ENCODE measurements around the gene WDR70.
"Not testable (repeated sequence)": the region's sequence is repeated elsewhere in the genome, so short reads cannot be mapped to it uniquely, and the experiment has no call there.

Gene WDR70

DNA sequence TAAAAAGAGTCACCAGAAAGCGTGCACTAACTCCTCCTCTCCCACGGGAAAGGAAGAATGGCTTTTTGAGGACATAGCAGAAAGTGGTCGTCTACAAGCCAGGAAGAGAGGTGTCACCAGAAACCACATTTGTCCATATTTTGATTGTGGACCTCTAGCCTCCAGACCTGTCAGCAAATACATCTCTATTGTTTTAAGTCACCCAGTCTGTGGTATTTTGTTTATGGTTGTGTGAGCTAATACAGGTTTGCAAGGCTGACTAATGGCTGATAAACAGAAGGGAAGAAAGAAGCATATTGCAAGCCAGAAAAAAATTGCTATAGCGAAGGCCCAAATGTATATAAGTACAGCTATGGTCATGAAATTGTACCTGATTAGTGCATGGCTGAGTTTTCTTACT is 21.4 kb downstream of the WDR70 start:
- Histone ChIP-seq H3K18ac (ENCODE audit: low read length) (no peak overlapping the region), H3K23ac (ENCODE audit: low read length) (no peak overlapping the region), H2BK15ac (replicated peaks; ENCODE audit: low read depth) (no peak overlapping the region), H3K27ac (ENCODE audit: low read depth, low read length) (no peak overlapping the region), H2AK5ac (ENCODE audit: low read length) (no peak overlapping the region), H3K4me3 (ENCODE audit: low read length) (no peak overlapping the region), H4K8ac (ENCODE audit: low read depth, low read length) (no peak overlapping the region), H3K9ac (ENCODE audit: low read length) (no peak overlapping the region), H3K56ac (ENCODE audit: low read length) (no peak overlapping the region), H3K4me2 (ENCODE audit: low read length) (no peak overlapping the region), H3K4ac (ENCODE audit: low read depth, low read length) (no peak overlapping the region), H3K79me1 (ENCODE audit: low read length) (no peaks in the 10 kb centered on the region), H3K27me3 (ENCODE audit: insufficient read depth, low read length, poor library complexity) (no peaks in the 10 kb centered on the region), H3K4me1 (ENCODE audit: control insufficient read depth, low read depth, low read length) (no peaks in the 10 kb centered on the region), H2BK120ac (ENCODE audit: low read depth, low read length) (no peak overlapping the region), H2BK5ac (ENCODE audit: low read length) (no peak overlapping the region), H4K5ac (ENCODE audit: low read length) (no peak overlapping the region), H3K36me3 (ENCODE audit: control insufficient read depth, insufficient read depth, low read length) (no peaks in the 10 kb centered on the region), H3K79me2 (ENCODE audit: control insufficient read depth, insufficient read depth, low read length) (no peaks in the 10 kb centered on the region)
- WGBS (ENCODE audit: extremely low coverage, insufficient coverage, low lambda C conversion rate), result no CpG with 5 or more reads among the region's 4 CpGs
- no peak for DNase-seq

DNA sequence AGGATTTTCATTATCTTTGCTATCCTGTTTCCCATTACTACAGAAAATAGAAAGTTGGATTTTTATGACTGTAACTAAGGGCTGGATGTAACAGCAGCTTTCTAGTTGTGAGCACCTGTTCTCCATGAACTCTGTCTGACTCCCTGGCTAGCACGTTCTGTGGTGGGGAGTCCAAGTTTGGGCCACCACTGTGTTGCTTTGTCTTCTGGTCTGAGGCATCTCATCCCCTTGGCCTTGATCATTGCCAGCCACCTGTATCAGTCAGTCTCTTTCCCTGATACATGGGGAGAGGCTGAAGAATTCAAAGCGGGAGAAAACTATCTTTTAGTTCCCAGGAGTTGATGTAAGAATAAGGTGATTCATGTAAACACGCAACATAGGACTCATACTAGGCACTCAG is 33.4 kb downstream of the WDR70 start:
- no peak for DNase-seq
- no peak overlapping the region for H3K56ac ChIP-seq (ENCODE audit: low read length)
- H3K27ac ChIP-seq (ENCODE audit: low read depth, low read length), result no peak overlapping the region
- no peak overlapping the region for H3K4me2 ChIP-seq (ENCODE audit: low read length)
- H3K36me3 ChIP-seq (ENCODE audit: control insufficient read depth, insufficient read depth, low read length), result no peaks in the 10 kb centered on the region
- H3K18ac ChIP-seq (ENCODE audit: low read length), result no peak overlapping the region
- no peak overlapping the region for H2BK15ac ChIP-seq (replicated peaks; ENCODE audit: low read depth)
- no peak overlapping the region for H4K8ac ChIP-seq (ENCODE audit: low read depth, low read length)
- no peak overlapping the region for H3K4me3 ChIP-seq (ENCODE audit: low read length)
- no peak overlapping the region for H2BK120ac ChIP-seq (ENCODE audit: low read depth, low read length)
- H3K27me3 ChIP-seq (ENCODE audit: insufficient read depth, low read length, poor library complexity), result no peaks in the 10 kb centered on the region
- no peaks in the 10 kb centered on the region for H3K4me1 ChIP-seq (ENCODE audit: control insufficient read depth, low read depth, low read length)
- no peak overlapping the region for H2AK5ac ChIP-seq (ENCODE audit: low read length)
- H3K4ac ChIP-seq (ENCODE audit: low read depth, low read length), result no peak overlapping the region
- no peaks in the 10 kb centered on the region for H3K79me1 ChIP-seq (ENCODE audit: low read length)
- H3K79me2 ChIP-seq (ENCODE audit: control insufficient read depth, insufficient read depth, low read length), result no peaks in the 10 kb centered on the region
- H2BK5ac ChIP-seq (ENCODE audit: low read length), result no peak overlapping the region
- no peak overlapping the region for H3K23ac ChIP-seq (ENCODE audit: low read length)
- WGBS (ENCODE audit: extremely low coverage, insufficient coverage, low lambda C conversion rate), result no CpG with 5 or more reads among the region's 3 CpGs
- H4K5ac ChIP-seq (ENCODE audit: low read length), result no peak overlapping the region
- H3K9ac ChIP-seq (ENCODE audit: low read length), result no peak overlapping the region

DNA sequence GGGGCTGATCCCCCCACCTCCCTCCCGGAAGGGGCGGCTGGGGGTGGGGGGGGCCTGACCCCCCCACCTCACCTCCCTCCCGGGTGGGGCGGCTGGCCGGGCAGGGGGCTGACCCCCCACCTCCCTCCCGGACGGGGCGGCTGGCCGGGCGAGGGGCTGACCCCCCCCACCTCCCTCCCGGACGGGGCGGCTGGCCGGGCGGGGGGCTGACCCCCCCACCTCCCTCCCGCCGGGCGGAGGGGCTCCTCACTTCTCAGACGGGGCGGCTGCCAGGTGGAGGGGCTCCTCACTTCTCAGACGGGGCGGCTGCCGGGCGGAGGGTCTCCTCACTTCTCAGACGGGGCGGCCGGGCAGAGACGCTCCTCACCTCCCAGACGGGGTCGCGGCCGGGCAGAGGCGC is 36.3 kb downstream of the WDR70 start:
- not testable (repeated sequence) for DNase-seq; H3K4me1 ChIP-seq (ENCODE audit: control insufficient read depth, low read depth, low read length); H2AK5ac ChIP-seq (ENCODE audit: low read length); H3K23ac ChIP-seq (ENCODE audit: low read length); H3K56ac ChIP-seq (ENCODE audit: low read length); H3K4me2 ChIP-seq (ENCODE audit: low read length); H3K79me1 ChIP-seq (ENCODE audit: low read length); H3K79me2 ChIP-seq (ENCODE audit: control insufficient read depth, insufficient read depth, low read length); H3K18ac ChIP-seq (ENCODE audit: low read length); H2BK5ac ChIP-seq (ENCODE audit: low read length); H3K36me3 ChIP-seq (ENCODE audit: control insufficient read depth, insufficient read depth, low read length); H4K5ac ChIP-seq (ENCODE audit: low read length); H3K27me3 ChIP-seq (ENCODE audit: insufficient read depth, low read length, poor library complexity); H4K8ac ChIP-seq (ENCODE audit: low read depth, low read length); H3K9ac ChIP-seq (ENCODE audit: low read length); H2BK120ac ChIP-seq (ENCODE audit: low read depth, low read length); H3K4me3 ChIP-seq (ENCODE audit: low read length); H2BK15ac ChIP-seq (replicated peaks; ENCODE audit: low read depth); H3K27ac ChIP-seq (ENCODE audit: low read depth, low read length); H3K4ac ChIP-seq (ENCODE audit: low read depth, low read length)
- WGBS (ENCODE audit: extremely low coverage, insufficient coverage, low lambda C conversion rate), result no CpG with 5 or more reads among the region's 33 CpGs

GRCh38 chr5:37417347-37417746 is 38.2 kb downstream of the WDR70 start:
- Histone ChIP-seq H3K4ac (ENCODE audit: low read depth, low read length) (no peak overlapping the region), H3K23ac (ENCODE audit: low read length) (no peak overlapping the region), H3K4me1 (ENCODE audit: control insufficient read depth, low read depth, low read length) (no peaks in the 10 kb centered on the region), H2BK120ac (ENCODE audit: low read depth, low read length) (no peak overlapping the region), H2BK5ac (ENCODE audit: low read length) (no peak overlapping the region), H3K18ac (ENCODE audit: low read length) (no peak overlapping the region), H3K36me3 (ENCODE audit: control insufficient read depth, insufficient read depth, low read length) (no peaks in the 10 kb centered on the region), H3K56ac (ENCODE audit: low read length) (no peak overlapping the region), H3K4me3 (ENCODE audit: low read length) (no peak overlapping the region), H3K79me2 (ENCODE audit: control insufficient read depth, insufficient read depth, low read length) (no peaks in the 10 kb centered on the region), H3K4me2 (ENCODE audit: low read length) (no peak overlapping the region), H3K27ac (ENCODE audit: low read depth, low read length) (no peak overlapping the region), H4K8ac (ENCODE audit: low read depth, low read length) (no peak overlapping the region), H2AK5ac (ENCODE audit: low read length) (no peak overlapping the region), H2BK15ac (replicated peaks; ENCODE audit: low read depth) (no peak overlapping the region), H3K9ac (ENCODE audit: low read length) (no peak overlapping the region), H3K79me1 (ENCODE audit: low read length) (no peaks in the 10 kb centered on the region), H4K5ac (ENCODE audit: low read length) (no peak overlapping the region), H3K27me3 (ENCODE audit: insufficient read depth, low read length, poor library complexity) (no peaks in the 10 kb centered on the region)
- DNase-seq, result no peak
- no CpG with 5 or more reads among the region's 9 CpGs for WGBS (ENCODE audit: extremely low coverage, insufficient coverage, low lambda C conversion rate)

- no peak overlapping the region for H2AK5ac ChIP-seq (ENCODE audit: low read length)
- no peaks in the 10 kb centered on the region for H3K4me1 ChIP-seq (ENCODE audit: control insufficient read depth, low read depth, low read length)
- WGBS (ENCODE audit: extremely low coverage, insufficient coverage, low lambda C conversion rate), result no CpG with 5 or more reads among the region's 8 CpGs
These were observed 45.3 kb downstream of the WDR70 start for GRCh38 chr5:37424441-37424840.

GRCh38 chr5:37428044-37428443 is 48.9 kb downstream of the WDR70 start:
- Histone ChIP-seq H3K23ac (ENCODE audit: low read length) (no peak overlapping the region), H3K27me3 (ENCODE audit: insufficient read depth, low read length, poor library complexity) (no peaks in the 10 kb centered on the region), H2BK5ac (ENCODE audit: low read length) (no peak overlapping the region), H4K8ac (ENCODE audit: low read depth, low read length) (no peak overlapping the region), H2AK5ac (ENCODE audit: low read length) (no peak overlapping the region), H4K5ac (ENCODE audit: low read length) (no peak overlapping the region), H3K79me1 (ENCODE audit: low read length) (no peaks in the 10 kb centered on the region), H3K4me1 (ENCODE audit: control insufficient read depth, low read depth, low read length) (no peaks in the 10 kb centered on the region), H3K9ac (ENCODE audit: low read length) (no peak overlapping the region), H3K18ac (ENCODE audit: low read length) (no peak overlapping the region), H3K4me2 (ENCODE audit: low read length) (no peak overlapping the region), H3K27ac (ENCODE audit: low read depth, low read length) (no peak overlapping the region), H3K56ac (ENCODE audit: low read length) (no peak overlapping the region), H3K4me3 (ENCODE audit: low read length) (no peak overlapping the region), H3K79me2 (ENCODE audit: control insufficient read depth, insufficient read depth, low read length) (no peaks in the 10 kb centered on the region), H2BK15ac (replicated peaks; ENCODE audit: low read depth) (no peak overlapping the region), H2BK120ac (ENCODE audit: low read depth, low read length) (no peak overlapping the region), H3K4ac (ENCODE audit: low read depth, low read length) (no peak overlapping the region), H3K36me3 (ENCODE audit: control insufficient read depth, insufficient read depth, low read length) (no peaks in the 10 kb centered on the region)
- no peak for DNase-seq
- WGBS (ENCODE audit: extremely low coverage, insufficient coverage, low lambda C conversion rate), result no CpG with 5 or more reads among the region's 1 CpG

More at GRCh38 chr5:37424441-37424840, 45.3 kb downstream of the WDR70 start:
- H3K4me3 ChIP-seq (ENCODE audit: low read length), result no peak overlapping the region
- no peak overlapping the region for H2BK15ac ChIP-seq (replicated peaks; ENCODE audit: low read depth)
- no peak overlapping the region for H4K5ac ChIP-seq (ENCODE audit: low read length)
- no peak overlapping the region for H3K56ac ChIP-seq (ENCODE audit: low read length)
- no peak overlapping the region for H3K4ac ChIP-seq (ENCODE audit: low read depth, low read length)
- H3K23ac ChIP-seq (ENCODE audit: low read length), result no peak overlapping the region
- no peaks in the 10 kb centered on the region for H3K36me3 ChIP-seq (ENCODE audit: control insufficient read depth, insufficient read depth, low read length)
- no peaks in the 10 kb centered on the region for H3K79me1 ChIP-seq (ENCODE audit: low read length)
- H3K79me2 ChIP-seq (ENCODE audit: control insufficient read depth, insufficient read depth, low read length), result no peaks in the 10 kb centered on the region
- DNase-seq, result no peak
- no peak overlapping the region for H3K4me2 ChIP-seq (ENCODE audit: low read length)
- H3K27me3 ChIP-seq (ENCODE audit: insufficient read depth, low read length, poor library complexity), result no peaks in the 10 kb centered on the region
- no peak overlapping the region for H2BK120ac ChIP-seq (ENCODE audit: low read depth, low read length)
- H3K18ac ChIP-seq (ENCODE audit: low read length), result no peak overlapping the region
- no peak overlapping the region for H4K8ac ChIP-seq (ENCODE audit: low read depth, low read length)
- H3K9ac ChIP-seq (ENCODE audit: low read length), result no peak overlapping the region
- H2BK5ac ChIP-seq (ENCODE audit: low read length), result no peak overlapping the region
- H3K27ac ChIP-seq (ENCODE audit: low read depth, low read length), result no peak overlapping the region
